ENCODE data around the gene NFASC. TPM values are rescaled to one million over a fixed set of nuclear protein-coding genes. Genes with fewer than 3 reads are reported as not detected.

The NFASC gene
- total RNA-seq, 1 experiment from 2014 or later: 20.1 TPM

- no peak for TF ChIP-seq ZNF219 (CRISPR knock-in tag; IDR thresholded peaks at IDR 0.05; ENCODE audit: borderline replicate concordance)
- TF ChIP-seq, protein P1, sequence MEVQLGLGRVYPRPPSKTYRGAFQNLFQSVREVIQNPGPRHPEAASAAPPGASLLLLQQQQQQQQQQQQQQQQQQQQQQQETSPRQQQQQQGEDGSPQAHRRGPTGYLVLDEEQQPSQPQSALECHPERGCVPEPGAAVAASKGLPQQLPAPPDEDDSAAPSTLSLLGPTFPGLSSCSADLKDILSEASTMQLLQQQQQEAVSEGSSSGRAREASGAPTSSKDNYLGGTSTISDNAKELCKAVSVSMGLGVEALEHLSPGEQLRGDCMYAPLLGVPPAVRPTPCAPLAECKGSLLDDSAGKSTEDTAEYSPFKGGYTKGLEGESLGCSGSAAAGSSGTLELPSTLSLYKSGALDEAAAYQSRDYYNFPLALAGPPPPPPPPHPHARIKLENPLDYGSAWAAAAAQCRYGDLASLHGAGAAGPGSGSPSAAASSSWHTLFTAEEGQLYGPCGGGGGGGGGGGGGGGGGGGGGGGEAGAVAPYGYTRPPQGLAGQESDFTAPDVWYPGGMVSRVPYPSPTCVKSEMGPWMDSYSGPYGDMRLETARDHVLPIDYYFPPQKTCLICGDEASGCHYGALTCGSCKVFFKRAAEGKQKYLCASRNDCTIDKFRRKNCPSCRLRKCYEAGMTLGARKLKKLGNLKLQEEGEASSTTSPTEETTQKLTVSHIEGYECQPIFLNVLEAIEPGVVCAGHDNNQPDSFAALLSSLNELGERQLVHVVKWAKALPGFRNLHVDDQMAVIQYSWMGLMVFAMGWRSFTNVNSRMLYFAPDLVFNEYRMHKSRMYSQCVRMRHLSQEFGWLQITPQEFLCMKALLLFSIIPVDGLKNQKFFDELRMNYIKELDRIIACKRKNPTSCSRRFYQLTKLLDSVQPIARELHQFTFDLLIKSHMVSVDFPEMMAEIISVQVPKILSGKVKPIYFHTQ (CRISPR knock-in tag; IDR thresholded peaks at IDR 0.05): no peak
- no peak for TF ChIP-seq ZNF396 (CRISPR knock-in tag; IDR thresholded peaks at IDR 0.05; ENCODE audit: borderline replicate concordance)
- no peak for TF ChIP-seq PRRX2 (CRISPR knock-in tag; IDR thresholded peaks at IDR 0.05)
- TF ChIP-seq GABPB1 (CRISPR knock-in tag; IDR thresholded peaks at IDR 0.05): no peak
These were observed 61.9 kb downstream of the NFASC start (continued) for GRCh38 chr1:204932573-204932909.

DNA sequence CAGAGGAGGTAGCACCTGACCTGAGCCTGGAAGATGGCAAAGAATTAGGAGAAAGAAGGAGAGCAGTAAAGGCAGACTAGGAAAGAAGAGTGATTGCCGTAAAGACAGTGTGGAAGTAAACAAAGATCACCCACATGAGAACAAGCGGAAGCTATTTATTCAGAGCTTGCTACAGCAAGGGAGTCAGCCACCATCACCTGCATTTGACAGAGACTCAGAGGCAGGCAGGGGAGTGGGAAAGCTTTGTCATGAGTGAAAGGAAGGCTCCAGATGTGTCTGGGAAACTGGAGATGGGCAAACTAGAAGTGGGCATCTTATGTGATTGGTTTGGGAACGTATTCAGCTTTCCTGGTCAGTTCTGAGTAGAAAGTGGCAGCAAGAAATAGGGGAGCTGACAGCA lies 64.5 kb downstream of the NFASC start:
- Mint-ChIP-seq H3K4me1 (peaks cover 7% of the 10 kb centered on the region; the same call in 1 of the 2 replicates), H3K27ac (no peak overlapping the region), H3K36me3 (no peaks in the 10 kb centered on the region), H3K4me3 (no peak overlapping the region), H3K27me3 (ENCODE audit: low read depth) (no peaks in the 10 kb centered on the region), H3K9me3 (no peaks in the 10 kb centered on the region)
- CTCF ChIA-PET: interaction anchor here (0.7 to 2.2 kb wide), 3 partner anchors 126 to 369 kb away, joined by 3 to 5 read pairs (median 3); no protein-coding TSS in a partner anchor
- POLR2A ChIA-PET: interaction anchor here (0.9 kb wide), 1 partner anchor 12 kb away, joined by 3 read pairs; no protein-coding TSS in a partner anchor
- no peak for TF ChIP-seq ZNF423 (CRISPR knock-in tag; IDR thresholded peaks at IDR 0.05)
- TF ChIP-seq, protein P2, sequence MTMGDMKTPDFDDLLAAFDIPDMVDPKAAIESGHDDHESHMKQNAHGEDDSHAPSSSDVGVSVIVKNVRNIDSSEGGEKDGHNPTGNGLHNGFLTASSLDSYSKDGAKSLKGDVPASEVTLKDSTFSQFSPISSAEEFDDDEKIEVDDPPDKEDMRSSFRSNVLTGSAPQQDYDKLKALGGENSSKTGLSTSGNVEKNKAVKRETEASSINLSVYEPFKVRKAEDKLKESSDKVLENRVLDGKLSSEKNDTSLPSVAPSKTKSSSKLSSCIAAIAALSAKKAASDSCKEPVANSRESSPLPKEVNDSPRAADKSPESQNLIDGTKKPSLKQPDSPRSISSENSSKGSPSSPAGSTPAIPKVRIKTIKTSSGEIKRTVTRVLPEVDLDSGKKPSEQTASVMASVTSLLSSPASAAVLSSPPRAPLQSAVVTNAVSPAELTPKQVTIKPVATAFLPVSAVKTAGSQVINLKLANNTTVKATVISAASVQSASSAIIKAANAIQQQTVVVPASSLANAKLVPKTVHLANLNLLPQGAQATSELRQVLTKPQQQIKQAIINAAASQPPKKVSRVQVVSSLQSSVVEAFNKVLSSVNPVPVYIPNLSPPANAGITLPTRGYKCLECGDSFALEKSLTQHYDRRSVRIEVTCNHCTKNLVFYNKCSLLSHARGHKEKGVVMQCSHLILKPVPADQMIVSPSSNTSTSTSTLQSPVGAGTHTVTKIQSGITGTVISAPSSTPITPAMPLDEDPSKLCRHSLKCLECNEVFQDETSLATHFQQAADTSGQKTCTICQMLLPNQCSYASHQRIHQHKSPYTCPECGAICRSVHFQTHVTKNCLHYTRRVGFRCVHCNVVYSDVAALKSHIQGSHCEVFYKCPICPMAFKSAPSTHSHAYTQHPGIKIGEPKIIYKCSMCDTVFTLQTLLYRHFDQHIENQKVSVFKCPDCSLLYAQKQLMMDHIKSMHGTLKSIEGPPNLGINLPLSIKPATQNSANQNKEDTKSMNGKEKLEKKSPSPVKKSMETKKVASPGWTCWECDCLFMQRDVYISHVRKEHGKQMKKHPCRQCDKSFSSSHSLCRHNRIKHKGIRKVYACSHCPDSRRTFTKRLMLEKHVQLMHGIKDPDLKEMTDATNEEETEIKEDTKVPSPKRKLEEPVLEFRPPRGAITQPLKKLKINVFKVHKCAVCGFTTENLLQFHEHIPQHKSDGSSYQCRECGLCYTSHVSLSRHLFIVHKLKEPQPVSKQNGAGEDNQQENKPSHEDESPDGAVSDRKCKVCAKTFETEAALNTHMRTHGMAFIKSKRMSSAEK (CRISPR knock-in tag; IDR thresholded peaks at IDR 0.05; ENCODE audit: borderline replicate concordance): no peak
- no peak for TF ChIP-seq OVOL2 (CRISPR knock-in tag; IDR thresholded peaks at IDR 0.05; ENCODE audit: borderline replicate concordance)
- TF ChIP-seq CBFB (CRISPR knock-in tag; IDR thresholded peaks at IDR 0.05; ENCODE audit: low read depth): no peak
- TF ChIP-seq, protein P3, sequence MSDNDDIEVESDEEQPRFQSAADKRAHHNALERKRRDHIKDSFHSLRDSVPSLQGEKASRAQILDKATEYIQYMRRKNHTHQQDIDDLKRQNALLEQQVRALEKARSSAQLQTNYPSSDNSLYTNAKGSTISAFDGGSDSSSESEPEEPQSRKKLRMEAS (CRISPR knock-in tag; IDR thresholded peaks at IDR 0.05): no peak
- no peak for TF ChIP-seq MXD4 (CRISPR knock-in tag; IDR thresholded peaks at IDR 0.05; ENCODE audit: borderline replicate concordance)
- TF ChIP-seq NFATC4 (CRISPR knock-in tag; IDR thresholded peaks at IDR 0.05): no peak
- TF ChIP-seq, protein P4, sequence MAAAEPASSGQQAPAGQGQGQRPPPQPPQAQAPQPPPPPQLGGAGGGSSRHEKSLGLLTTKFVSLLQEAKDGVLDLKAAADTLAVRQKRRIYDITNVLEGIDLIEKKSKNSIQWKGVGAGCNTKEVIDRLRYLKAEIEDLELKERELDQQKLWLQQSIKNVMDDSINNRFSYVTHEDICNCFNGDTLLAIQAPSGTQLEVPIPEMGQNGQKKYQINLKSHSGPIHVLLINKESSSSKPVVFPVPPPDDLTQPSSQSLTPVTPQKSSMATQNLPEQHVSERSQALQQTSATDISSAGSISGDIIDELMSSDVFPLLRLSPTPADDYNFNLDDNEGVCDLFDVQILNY (CRISPR knock-in tag; IDR thresholded peaks at IDR 0.05): no peak
- no peak for TF ChIP-seq PRDM15 (CRISPR knock-in tag; IDR thresholded peaks at IDR 0.05)
- DNase-seq (ENCODE audit: low spot score) (no peak), ATAC-seq (no peak)

Measured in WTC11 (cell line).